ENCODE results near the gene SP100.

- TF ChIP-seq CTCF (IDR thresholded peaks at IDR 0.05) (no peak), POLR2A (IDR thresholded peaks at IDR 0.05) (no peak)
Observed at GRCh38 chr2:230592775-230593174, 176.8 kb downstream of the SP100 start.
